ENCODE results near the gene NFATC2.

Gene NFATC2

DNA sequence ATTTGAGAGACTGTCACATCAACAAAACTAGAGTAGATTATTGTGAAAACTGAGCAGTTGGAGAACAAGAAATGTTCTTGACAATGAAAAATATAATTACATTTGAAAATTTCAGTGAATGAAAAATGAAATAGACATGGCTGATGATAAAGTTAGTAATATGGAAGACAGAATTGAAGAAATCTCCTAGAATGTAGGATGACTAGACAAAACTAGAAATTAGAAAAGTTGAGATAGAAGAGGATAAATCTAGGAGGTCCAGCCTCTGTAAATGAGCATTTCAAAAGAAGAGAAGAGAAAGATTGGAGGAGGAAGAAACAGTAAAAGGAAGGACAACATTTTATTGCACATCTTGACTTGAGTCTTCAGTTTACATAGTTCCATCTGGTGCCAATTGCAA is 178.7 kb downstream of the NFATC2 start:
- Histone ChIP-seq H3K27ac (replicated peaks) (no peak overlapping the region), H3K27me3 (ENCODE audit: insufficient read depth, poor library complexity, severe bottlenecking) (peaks cover 2% of the 10 kb centered on the region), H3K4me3 (replicated peaks; ENCODE audit: insufficient read depth, low read length) (no peak overlapping the region)
- DNase-seq (ENCODE audit: low read depth in 1 of 2, low spot score in 1 of 2) = no peak
- no peak for TF ChIP-seq SPI1 (IDR thresholded peaks at IDR 0.05; ENCODE audit: borderline replicate concordance, low read depth)
- TF ChIP-seq, protein P1, sequence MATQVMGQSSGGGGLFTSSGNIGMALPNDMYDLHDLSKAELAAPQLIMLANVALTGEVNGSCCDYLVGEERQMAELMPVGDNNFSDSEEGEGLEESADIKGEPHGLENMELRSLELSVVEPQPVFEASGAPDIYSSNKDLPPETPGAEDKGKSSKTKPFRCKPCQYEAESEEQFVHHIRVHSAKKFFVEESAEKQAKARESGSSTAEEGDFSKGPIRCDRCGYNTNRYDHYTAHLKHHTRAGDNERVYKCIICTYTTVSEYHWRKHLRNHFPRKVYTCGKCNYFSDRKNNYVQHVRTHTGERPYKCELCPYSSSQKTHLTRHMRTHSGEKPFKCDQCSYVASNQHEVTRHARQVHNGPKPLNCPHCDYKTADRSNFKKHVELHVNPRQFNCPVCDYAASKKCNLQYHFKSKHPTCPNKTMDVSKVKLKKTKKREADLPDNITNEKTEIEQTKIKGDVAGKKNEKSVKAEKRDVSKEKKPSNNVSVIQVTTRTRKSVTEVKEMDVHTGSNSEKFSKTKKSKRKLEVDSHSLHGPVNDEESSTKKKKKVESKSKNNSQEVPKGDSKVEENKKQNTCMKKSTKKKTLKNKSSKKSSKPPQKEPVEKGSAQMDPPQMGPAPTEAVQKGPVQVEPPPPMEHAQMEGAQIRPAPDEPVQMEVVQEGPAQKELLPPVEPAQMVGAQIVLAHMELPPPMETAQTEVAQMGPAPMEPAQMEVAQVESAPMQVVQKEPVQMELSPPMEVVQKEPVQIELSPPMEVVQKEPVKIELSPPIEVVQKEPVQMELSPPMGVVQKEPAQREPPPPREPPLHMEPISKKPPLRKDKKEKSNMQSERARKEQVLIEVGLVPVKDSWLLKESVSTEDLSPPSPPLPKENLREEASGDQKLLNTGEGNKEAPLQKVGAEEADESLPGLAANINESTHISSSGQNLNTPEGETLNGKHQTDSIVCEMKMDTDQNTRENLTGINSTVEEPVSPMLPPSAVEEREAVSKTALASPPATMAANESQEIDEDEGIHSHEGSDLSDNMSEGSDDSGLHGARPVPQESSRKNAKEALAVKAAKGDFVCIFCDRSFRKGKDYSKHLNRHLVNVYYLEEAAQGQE (IDR thresholded peaks at IDR 0.05; ENCODE audit: insufficient replicate concordance, low read depth) = no peak
- no peak for TF ChIP-seq POLR2AphosphoS5 (IDR thresholded peaks at IDR 0.05; ENCODE audit: low read depth)
- TF ChIP-seq GABPA (IDR thresholded peaks at IDR 0.05; ENCODE audit: low read depth) = no peak
- TF ChIP-seq, protein P2, sequence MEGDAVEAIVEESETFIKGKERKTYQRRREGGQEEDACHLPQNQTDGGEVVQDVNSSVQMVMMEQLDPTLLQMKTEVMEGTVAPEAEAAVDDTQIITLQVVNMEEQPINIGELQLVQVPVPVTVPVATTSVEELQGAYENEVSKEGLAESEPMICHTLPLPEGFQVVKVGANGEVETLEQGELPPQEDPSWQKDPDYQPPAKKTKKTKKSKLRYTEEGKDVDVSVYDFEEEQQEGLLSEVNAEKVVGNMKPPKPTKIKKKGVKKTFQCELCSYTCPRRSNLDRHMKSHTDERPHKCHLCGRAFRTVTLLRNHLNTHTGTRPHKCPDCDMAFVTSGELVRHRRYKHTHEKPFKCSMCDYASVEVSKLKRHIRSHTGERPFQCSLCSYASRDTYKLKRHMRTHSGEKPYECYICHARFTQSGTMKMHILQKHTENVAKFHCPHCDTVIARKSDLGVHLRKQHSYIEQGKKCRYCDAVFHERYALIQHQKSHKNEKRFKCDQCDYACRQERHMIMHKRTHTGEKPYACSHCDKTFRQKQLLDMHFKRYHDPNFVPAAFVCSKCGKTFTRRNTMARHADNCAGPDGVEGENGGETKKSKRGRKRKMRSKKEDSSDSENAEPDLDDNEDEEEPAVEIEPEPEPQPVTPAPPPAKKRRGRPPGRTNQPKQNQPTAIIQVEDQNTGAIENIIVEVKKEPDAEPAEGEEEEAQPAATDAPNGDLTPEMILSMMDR (IDR thresholded peaks at IDR 0.05; ENCODE audit: insufficient read depth, low read length) = no peak

DNA sequence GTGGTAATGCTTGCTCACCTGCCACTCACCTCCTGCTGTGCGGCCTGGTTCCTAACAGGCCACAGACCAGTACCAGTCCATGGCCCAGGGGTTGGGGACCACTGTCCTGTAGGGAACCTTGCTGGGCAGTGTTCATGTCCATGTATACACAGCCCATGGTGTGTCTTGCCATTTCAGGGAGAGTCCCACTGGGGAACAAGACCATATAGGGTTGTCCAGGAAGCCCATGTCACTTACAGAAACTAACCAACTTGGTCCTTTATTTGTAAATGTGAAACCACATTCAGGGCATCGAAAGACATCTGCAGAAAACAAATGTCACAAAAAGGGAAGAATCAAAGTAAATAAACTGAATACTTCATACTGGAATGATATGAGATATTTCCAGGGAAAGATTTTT is 179.1 kb downstream of the NFATC2 start:
- Histone ChIP-seq H3K27me3 (ENCODE audit: insufficient read depth, poor library complexity, severe bottlenecking) (peaks cover 2% of the 10 kb centered on the region), H3K4me3 (replicated peaks; ENCODE audit: insufficient read depth, low read length) (no peak overlapping the region), H3K27ac (replicated peaks) (no peak overlapping the region)
- TF ChIP-seq GABPA (IDR thresholded peaks at IDR 0.05; ENCODE audit: low read depth) (no peak), SPI1 (IDR thresholded peaks at IDR 0.05; ENCODE audit: borderline replicate concordance, low read depth) (no peak), POLR2AphosphoS5 (IDR thresholded peaks at IDR 0.05; ENCODE audit: low read depth) (no peak)
- TF ChIP-seq, protein P2 (IDR thresholded peaks at IDR 0.05; ENCODE audit: insufficient read depth, low read length) = no peak
- TF ChIP-seq, protein P1 (IDR thresholded peaks at IDR 0.05; ENCODE audit: insufficient replicate concordance, low read depth) = no peak
- DNase-seq (ENCODE audit: low read depth in 1 of 2, low spot score in 1 of 2) = no peak

DNA sequence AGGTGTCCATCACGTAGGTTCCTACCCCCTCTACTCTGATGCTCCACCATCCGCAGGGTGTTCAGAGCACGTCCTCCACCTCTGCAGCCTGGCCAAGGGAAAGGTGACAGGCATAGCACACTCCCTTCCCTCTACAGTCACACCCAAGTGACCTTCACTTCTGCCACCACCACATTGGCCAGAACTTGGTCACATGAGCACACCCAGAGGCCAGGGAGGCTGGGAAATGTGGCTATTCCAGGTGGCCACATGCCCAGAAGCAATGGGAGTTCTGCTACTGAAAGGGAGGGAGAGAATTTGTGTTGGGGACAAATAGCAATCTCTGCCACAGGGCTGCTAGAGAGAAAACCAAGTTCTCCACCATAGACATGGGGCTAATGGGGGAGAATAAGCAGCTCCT is 180.3 kb downstream of the NFATC2 start:
- Histone ChIP-seq H3K4me3 (replicated peaks; ENCODE audit: insufficient read depth, low read length) (no peak overlapping the region), H3K27me3 (ENCODE audit: insufficient read depth, poor library complexity, severe bottlenecking) (peaks cover 2% of the 10 kb centered on the region), H3K27ac (replicated peaks) (no peak overlapping the region)
- no peak for DNase-seq (ENCODE audit: low read depth in 1 of 2, low spot score in 1 of 2)
- TF ChIP-seq, protein P1 (IDR thresholded peaks at IDR 0.05; ENCODE audit: insufficient replicate concordance, low read depth) = no peak
- TF ChIP-seq POLR2AphosphoS5 (IDR thresholded peaks at IDR 0.05; ENCODE audit: low read depth) = no peak
- TF ChIP-seq, protein P2 (IDR thresholded peaks at IDR 0.05; ENCODE audit: insufficient read depth, low read length) = no peak
- TF ChIP-seq GABPA (IDR thresholded peaks at IDR 0.05; ENCODE audit: low read depth) = no peak
- TF ChIP-seq SPI1 (IDR thresholded peaks at IDR 0.05; ENCODE audit: borderline replicate concordance, low read depth) = no peak

All from HL-60 (cell line).